Stimulated activated CD8-positive, alpha-beta memory T cell treated with anti-CD3 and anti-CD28 coated beads, Interleukin-12 subunit alpha, Interleukin-12 subunit beta, amount 100 ng/mL, for 4 hours (primary cell): ENCODE results near the gene SLC13A3.

Experiments used
- DNase-seq: peaks from one replicate; pipeline ENCODE4 v3.0.0-alpha.2; 2020; ENCODE audit warnings: low read depth

SLC13A3 gene

GRCh38 chr20:46520976-46521579 is 130.2 kb downstream of the SLC13A3 start:
- DNase-seq, result peak; percentile 8

- DNase-seq, result no peak
Observed at GRCh38 chr20:46520540-46520939, 130.7 kb downstream of the SLC13A3 start.

DNA sequence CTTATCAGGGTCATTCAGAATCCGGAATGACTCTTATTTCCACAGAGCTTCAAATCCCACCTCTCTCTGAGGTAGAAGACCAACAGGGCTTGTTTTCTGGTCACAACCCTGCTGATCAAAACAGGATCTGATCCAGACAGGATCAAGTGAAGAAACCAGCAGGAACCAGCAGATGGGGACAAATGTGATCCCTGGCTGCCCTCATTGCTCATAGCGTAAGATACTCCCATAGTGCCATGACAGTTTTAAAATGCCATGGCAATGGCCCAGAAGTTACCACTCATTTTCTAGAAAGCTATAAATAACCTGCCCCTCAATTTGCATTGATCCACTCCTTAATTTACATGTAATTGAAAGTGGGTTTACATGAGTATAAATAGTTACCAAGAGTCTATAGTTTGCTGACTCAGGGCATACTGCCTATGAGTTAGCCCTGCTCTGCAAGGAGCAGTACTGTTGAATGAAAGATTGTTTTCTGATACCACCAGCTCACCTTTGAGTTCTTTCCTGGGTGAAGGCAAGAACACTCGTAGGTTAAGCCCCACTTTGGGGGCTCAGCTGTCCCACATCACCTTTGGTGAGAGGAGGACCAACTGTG is 131.7 kb downstream of the SLC13A3 start:
- no peak for DNase-seq

DNA sequence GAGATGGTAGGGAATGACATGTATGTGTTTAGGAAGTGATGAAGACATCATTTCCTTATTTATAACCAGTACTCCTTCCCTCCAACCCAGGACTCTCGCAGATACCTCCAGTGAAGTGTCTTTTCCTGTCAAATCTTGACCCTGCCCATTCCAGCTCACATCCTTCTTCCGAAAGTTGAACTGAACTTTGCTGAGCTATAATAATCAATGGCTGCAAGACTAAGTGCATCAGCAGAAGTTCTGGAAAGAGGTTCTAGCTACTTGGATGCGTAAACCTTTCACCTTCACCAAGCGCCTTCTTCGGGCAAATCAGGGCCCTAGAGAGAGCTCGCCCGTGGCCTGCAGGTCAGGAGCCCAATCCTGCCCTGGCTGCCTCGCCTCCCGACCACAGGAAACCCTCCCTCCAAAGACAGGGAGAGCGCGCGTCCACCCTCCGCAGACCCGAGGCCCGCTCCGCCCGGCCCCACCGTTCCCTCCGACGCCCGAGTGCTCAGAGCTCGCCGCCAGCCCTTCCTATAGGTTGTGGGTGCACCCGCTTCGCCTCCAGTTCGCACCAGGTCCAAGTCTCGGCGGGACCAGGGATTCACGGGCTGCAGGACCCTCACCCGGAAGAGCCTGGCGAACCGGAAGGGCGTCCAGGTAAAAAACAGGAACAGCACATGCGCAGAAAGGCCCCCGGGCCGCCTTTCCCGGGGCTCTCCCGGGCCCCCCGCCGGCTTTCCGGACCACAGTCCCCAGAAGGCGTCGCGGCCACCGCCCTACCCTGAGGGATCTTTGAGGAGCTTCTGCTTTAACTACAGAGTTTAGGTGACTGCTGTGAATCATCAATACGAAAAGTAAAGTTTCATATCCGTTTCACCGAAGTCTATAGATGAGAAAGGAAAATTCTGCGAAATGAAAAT is 138.1 kb downstream of the SLC13A3 start, which contains the start of gene ZNF334:
Gene ZNF334 (minus strand): TSS at position 617 of the 902 bp plus-strand sequence. CDS start 1,457 bp downstream, outside the sequence.
- no peak for DNase-seq

DNA sequence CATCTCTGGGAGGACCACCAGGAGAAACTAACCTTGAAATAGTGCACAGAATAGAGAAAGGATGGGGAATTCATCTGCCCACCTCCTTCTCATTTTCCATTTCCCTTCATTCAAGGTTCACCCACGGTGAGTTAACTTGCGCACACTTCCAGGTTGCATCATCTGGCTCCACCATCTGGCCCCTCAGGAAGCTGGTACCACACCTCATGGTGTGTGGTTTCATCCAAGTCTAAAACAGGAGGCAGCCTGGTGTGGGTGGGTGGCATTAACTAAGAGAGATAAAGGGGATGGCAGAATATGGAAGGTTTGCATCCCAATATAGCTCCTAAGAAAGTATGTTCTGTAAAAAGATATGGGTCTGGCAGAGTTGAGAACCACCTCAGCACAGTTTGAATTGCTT is 141.7 kb downstream of the SLC13A3 start:
- no peak for DNase-seq
